ENCODE results near the gene TMED1. TPM values are rescaled to one million over a fixed set of nuclear protein-coding genes. Genes with fewer than 3 reads are reported as not detected.

Gene TMED1
- total RNA-seq, 4 donors from 2014 or later = 7.2 to 57.0 (median 27.2) TPM

DNA sequence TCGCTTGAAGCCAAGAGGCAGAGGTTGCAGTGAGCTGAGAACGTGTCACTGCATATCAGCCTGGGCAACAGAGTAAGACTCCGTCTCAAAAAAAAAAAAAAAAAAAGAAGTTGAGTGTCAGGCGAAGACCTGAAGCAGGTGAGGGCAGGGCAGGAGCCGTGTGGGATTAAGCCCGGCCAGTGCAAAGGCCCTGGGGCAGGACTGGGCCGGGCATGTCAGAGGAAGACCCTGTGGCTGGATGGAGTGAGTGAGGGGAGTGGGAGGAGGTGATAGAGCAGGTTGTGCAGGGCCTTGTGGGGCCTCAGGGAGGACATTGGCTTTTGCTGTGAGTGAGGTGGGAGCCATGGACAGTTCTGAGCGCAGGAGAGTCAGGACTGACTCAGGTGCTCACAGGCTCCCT lies 47.9 kb downstream of the TMED1 start:
- intact Hi-C loops (cut with DNase I; ENCODE audit: low total_unique reads) = no loop called here
- TF ChIP-seq CTCF (IDR thresholded peaks at IDR 0.05) (no peak), POLR2A (IDR thresholded peaks at IDR 0.05) (no peak)
- no peaks in the 10 kb centered on the region for H3K9me3 ChIP-seq

DNA sequence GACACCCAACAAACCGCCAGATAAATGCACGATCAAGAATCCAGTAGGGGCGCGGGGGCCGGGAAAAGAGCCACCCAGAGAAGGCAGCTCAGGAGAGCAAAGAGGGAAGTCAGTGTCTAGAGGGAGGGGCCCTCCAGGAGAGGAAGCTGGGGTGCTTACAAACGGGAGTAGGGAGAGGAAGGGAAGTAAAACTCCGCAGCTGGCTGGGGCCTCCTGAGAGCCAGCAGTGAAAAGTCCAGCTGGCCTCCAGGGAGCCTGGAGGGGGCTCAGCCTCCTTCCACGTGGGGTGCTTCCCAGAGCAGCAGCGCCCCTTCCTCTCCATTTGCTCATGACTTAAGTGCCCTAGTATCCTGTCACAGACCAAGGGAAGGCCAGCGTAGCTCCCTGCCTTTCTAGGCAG lies 51.8 kb downstream of the TMED1 start:
- Histone ChIP-seq H3K9me3 (no peaks in the 10 kb centered on the region), H3K4me1 (no peaks in the 10 kb centered on the region), H3K4me3 (no peak overlapping the region), H3K36me3 (no peaks in the 10 kb centered on the region), H3K27me3 (no peaks in the 10 kb centered on the region), H3K27ac (no peak overlapping the region)
- no peak for TF ChIP-seq POLR2A (IDR thresholded peaks at IDR 0.05)
- TF ChIP-seq CTCF (IDR thresholded peaks at IDR 0.05) = no peak
- intact Hi-C loops (cut with DNase I; ENCODE audit: low total_unique reads) = no loop called here
- no peak for DNase-seq

More for the DNA sequence above, 47.9 kb downstream of the TMED1 start:
- Histone ChIP-seq H3K4me1 (no peaks in the 10 kb centered on the region), H3K4me3 (no peak overlapping the region), H3K36me3 (no peaks in the 10 kb centered on the region), H3K27ac (no peak overlapping the region), H3K27me3 (no peaks in the 10 kb centered on the region)
- no peak for DNase-seq

- Histone ChIP-seq H3K4me3 (no peak overlapping the region), H3K27me3 (no peaks in the 10 kb centered on the region), H3K4me1 (no peaks in the 10 kb centered on the region), H3K36me3 (no peaks in the 10 kb centered on the region), H3K9me3 (no peaks in the 10 kb centered on the region), H3K27ac (no peak overlapping the region)
- intact Hi-C loops (cut with DNase I; ENCODE audit: low total_unique reads) = no loop called here
- DNase-seq = no peak
- TF ChIP-seq CTCF (IDR thresholded peaks at IDR 0.05) (no peak), POLR2A (IDR thresholded peaks at IDR 0.05) (no peak)
These were observed 53.2 kb downstream of the TMED1 start for GRCh38 chr19:10782795-10783194.

Small RNA genes within 50 kb of the gene (microRNA-seq; reads per million reads assigned to microRNA genes)
- gene MIR199A1 (ENCODE audit: borderline microRNAs expressed, borderline replicate concordance) (not detected), gene MIR6793 (ENCODE audit: borderline microRNAs expressed, borderline replicate concordance) (not detected)

Small RNA genes within 50 kb of the gene (small RNA-seq; reads per million reads assigned to genes)
- gene MIR199A1 (not detected), gene MIR6793 (not detected)

Other genes with a start within 250 kb of the TMED1 start
- gene AP1M2, start 248.9 kb downstream of the TMED1 start, total RNA-seq = 10 to 100 TPM in 2 of 4 donors, not detected in 2; 14.9 to 16.7 TPM
- 100 to 1,000 TPM in 1 of 4 donors, 10 to 100 TPM in 3; 38.5 to 107 (median 65.8) TPM for gene SLC44A2, start 210.7 kb downstream of the TMED1 start, total RNA-seq
- 100 to 1,000 TPM in 2 of 4 donors, 10 to 100 TPM in 2; 57.1 to 282 (median 138) TPM for gene ILF3, start 181.9 kb downstream of the TMED1 start, total RNA-seq
- gene QTRT1, start 134.8 kb downstream of the TMED1 start, total RNA-seq = 100 to 1,000 TPM in 1 of 4 donors, 10 to 100 TPM in 3; 35.0 to 311 (median 50.8) TPM
- 100 to 1,000 TPM in 2 of 4 donors, 10 to 100 TPM in 2; 46.8 to 150 (median 86.0) TPM for gene DNM2, start 118.1 kb downstream of the TMED1 start, total RNA-seq
- gene C19orf38, start 12.2 kb upstream of the TMED1 start, total RNA-seq = 10 to 100 TPM in 1 of 4 donors, 1 to 10 TPM in 1, not detected in 2; 2.7 to 25.9 TPM
- gene CARM1, start 35.3 kb upstream of the TMED1 start, total RNA-seq = 10 to 100 TPM in 2 of 4 donors, 1 to 10 TPM in 2; 6.4 to 50.4 (median 18.7) TPM
- 100 to 1,000 TPM in 1 of 4 donors, 10 to 100 TPM in 3; 40.5 to 100 (median 71.0) TPM for gene YIPF2, start 92.4 kb upstream of the TMED1 start, total RNA-seq
- 10 to 100 TPM in 3 of 4 donors, 1 to 10 TPM in 1; 7.6 to 40.5 (median 28.5) TPM for gene TIMM29, start 92.6 kb upstream of the TMED1 start, total RNA-seq
- gene SMARCA4, start 124.8 kb upstream of the TMED1 start, total RNA-seq = 10 to 100 TPM; 44.6 to 78.7 (median 76.2) TPM

Measured in uterus (tissue), 4 donors.